Right hindlimb (tissue), 1 donor: ENCODE results near the gene EFHC2.

Experiments
- DNase-seq: peaks from one replicate; pipeline ENCODE4 v3.0.0-alpha.2; 2018

EFHC2 gene

GRCh38 chrX:44343412-44344141 lies at the start of gene EFHC2:
Gene EFHC2, minus strand, starts transcription at chrX:44343672. Its CDS starts 84 bp downstream, at chrX:44343588.
- peak; percentile 69 for DNase-seq

- DNase-seq = no peak
Measured at GRCh38 chrX:44392767-44393166, 49.3 kb upstream of the EFHC2 start.

GRCh38 chrX:44384688-44385338 lies 41.3 kb upstream of the EFHC2 start:
- DNase-seq = no peak

- no peak for DNase-seq
Measured at GRCh38 chrX:44382871-44383270, 39.4 kb upstream of the EFHC2 start.

GRCh38 chrX:44352758-44353157 lies 9.3 kb upstream of the EFHC2 start:
- DNase-seq = no peak

GRCh38 chrX:44349561-44349960 lies 6.1 kb upstream of the EFHC2 start:
- no peak for DNase-seq

GRCh38 chrX:44344687-44345086 lies 1.2 kb upstream of the EFHC2 start:
- DNase-seq = no peak

- peak; percentile 16 for DNase-seq
Measured at GRCh38 chrX:44344194-44344593, 722 bp upstream of the EFHC2 start.

GRCh38 chrX:44342866-44343265 lies 606 bp downstream of the EFHC2 start:
- no peak for DNase-seq

GRCh38 chrX:44338361-44338760 lies 5.1 kb downstream of the EFHC2 start:
- no peak for DNase-seq

GRCh38 chrX:44332437-44332836 lies 11.0 kb downstream of the EFHC2 start:
- no peak for DNase-seq

- no peak for DNase-seq
Measured at GRCh38 chrX:44330227-44330626, 13.2 kb downstream of the EFHC2 start.

- DNase-seq = no peak
Measured at GRCh38 chrX:44319550-44319949, 23.9 kb downstream of the EFHC2 start.

- no peak for DNase-seq
Measured at GRCh38 chrX:44317181-44317580, 26.3 kb downstream of the EFHC2 start.

- no peak for DNase-seq
Measured at GRCh38 chrX:44314808-44315207, 28.7 kb downstream of the EFHC2 start.

GRCh38 chrX:44314259-44314734 lies 29.2 kb downstream of the EFHC2 start:
- DNase-seq = no peak

GRCh38 chrX:44312421-44312820 lies 31.1 kb downstream of the EFHC2 start:
- no peak for DNase-seq

- DNase-seq = no peak
Measured at GRCh38 chrX:44310227-44310626, 33.2 kb downstream of the EFHC2 start.

- DNase-seq = no peak
Measured at GRCh38 chrX:44308869-44309268, 34.6 kb downstream of the EFHC2 start.

GRCh38 chrX:44306356-44306755 lies 37.1 kb downstream of the EFHC2 start:
- no peak for DNase-seq

GRCh38 chrX:44305921-44306320 lies 37.6 kb downstream of the EFHC2 start:
- DNase-seq = no peak

GRCh38 chrX:44303119-44303518 lies 40.4 kb downstream of the EFHC2 start:
- no peak for DNase-seq

- DNase-seq = no peak
Measured at GRCh38 chrX:44299177-44299576, 44.3 kb downstream of the EFHC2 start.

- no peak for DNase-seq
Measured at GRCh38 chrX:44291468-44292092, 51.9 kb downstream of the EFHC2 start.
